SK-N-SH treated with all-trans-retinoic acid at 6 μM for 48 hours (cell line): Measurements from ENCODE around the gene NOD2.

Source experiments
- ARNTL ChIP-seq: fragments of 450-650 bp; formaldehyde crosslinking; IDR thresholded peaks from 2 replicates; pipeline ENCODE4 v1.5.0; 2020; ENCODE audit warnings: low read depth, mild to moderate bottlenecking, moderate library complexity, borderline replicate concordance
- OSR1 ChIP-seq: fragments of 250-450 bp; sonication (Bioruptor Pico); IDR thresholded peaks from 2 replicates; pipeline ENCODE4 v1.8.0; 2022; ENCODE audit warnings: moderate library complexity, mild to moderate bottlenecking, inconsistent platforms
- PPARA ChIP-seq: fragments of 250-450 bp; sonication (Bioruptor Pico); IDR thresholded peaks from 2 replicates; pipeline ENCODE4 v1.5.0; 2020; ENCODE audit warnings: mild to moderate bottlenecking, borderline replicate concordance
- ZFP30 ChIP-seq: fragments of 450-650 bp; formaldehyde crosslinking; IDR thresholded peaks from 2 replicates; pipeline ENCODE4 v1.5.0; 2022; ENCODE audit warnings: mild to moderate bottlenecking, moderate library complexity
- ZNF70 ChIP-seq: fragments of 450-650 bp; formaldehyde crosslinking; IDR thresholded peaks from 2 replicates; pipeline ENCODE4 v1.5.0; 2020; ENCODE audit warnings: mild to moderate bottlenecking, moderate library complexity
- TF ChIP-seq, protein P1 (sequence below): fragments of 250-450 bp; sonication (Bioruptor Pico); IDR thresholded peaks from 2 replicates; pipeline ENCODE4 v1.8.0; 2020; ENCODE audit warnings: mild to moderate bottlenecking, moderate library complexity, borderline replicate concordance

DNA sequence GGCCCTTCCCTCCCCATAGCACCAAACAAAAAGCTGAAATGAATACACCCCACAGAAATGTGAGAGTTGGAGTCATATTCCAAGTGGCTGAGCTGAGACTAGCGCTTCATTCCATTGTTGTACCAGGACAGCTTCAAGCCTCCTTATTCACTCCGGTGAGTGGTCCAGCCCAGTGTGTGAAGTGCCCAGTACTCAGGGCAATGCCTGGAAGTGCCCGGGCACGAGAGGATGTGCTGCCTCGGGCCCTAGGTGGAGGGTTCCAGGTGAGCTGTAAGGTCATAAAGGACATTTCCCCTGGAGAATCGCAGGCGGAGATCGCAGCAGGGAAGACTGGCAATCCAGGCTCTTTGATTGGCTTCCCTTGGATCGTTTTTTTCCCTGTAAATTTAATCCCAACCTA is 43.0 kb downstream of the NOD2 start:
- TF ChIP-seq ARNTL (CRISPR knock-in tag): no peak
- no peak for TF ChIP-seq ZFP30 (CRISPR knock-in tag)
- TF ChIP-seq, protein P1, sequence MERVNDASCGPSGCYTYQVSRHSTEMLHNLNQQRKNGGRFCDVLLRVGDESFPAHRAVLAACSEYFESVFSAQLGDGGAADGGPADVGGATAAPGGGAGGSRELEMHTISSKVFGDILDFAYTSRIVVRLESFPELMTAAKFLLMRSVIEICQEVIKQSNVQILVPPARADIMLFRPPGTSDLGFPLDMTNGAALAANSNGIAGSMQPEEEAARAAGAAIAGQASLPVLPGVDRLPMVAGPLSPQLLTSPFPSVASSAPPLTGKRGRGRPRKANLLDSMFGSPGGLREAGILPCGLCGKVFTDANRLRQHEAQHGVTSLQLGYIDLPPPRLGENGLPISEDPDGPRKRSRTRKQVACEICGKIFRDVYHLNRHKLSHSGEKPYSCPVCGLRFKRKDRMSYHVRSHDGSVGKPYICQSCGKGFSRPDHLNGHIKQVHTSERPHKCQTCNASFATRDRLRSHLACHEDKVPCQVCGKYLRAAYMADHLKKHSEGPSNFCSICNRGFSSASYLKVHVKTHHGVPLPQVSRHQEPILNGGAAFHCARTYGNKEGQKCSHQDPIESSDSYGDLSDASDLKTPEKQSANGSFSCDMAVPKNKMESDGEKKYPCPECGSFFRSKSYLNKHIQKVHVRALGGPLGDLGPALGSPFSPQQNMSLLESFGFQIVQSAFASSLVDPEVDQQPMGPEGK: no peak
- no peak for TF ChIP-seq ZNF70 (CRISPR knock-in tag)
- no peak for TF ChIP-seq OSR1 (CRISPR knock-in tag)
- no peak for TF ChIP-seq PPARA (CRISPR knock-in tag)
